ENCODE data around the gene SCYGR2.
A peak's percentile ranks its signal among the peaks of the same experiment; 100 is the strongest.

The SCYGR2 gene

GRCh38 chr2:227612546-227613271, 14.0 kb downstream of the SCYGR2 start:
- DNase-seq (ENCODE audit: low spot score), result no peak

DNA sequence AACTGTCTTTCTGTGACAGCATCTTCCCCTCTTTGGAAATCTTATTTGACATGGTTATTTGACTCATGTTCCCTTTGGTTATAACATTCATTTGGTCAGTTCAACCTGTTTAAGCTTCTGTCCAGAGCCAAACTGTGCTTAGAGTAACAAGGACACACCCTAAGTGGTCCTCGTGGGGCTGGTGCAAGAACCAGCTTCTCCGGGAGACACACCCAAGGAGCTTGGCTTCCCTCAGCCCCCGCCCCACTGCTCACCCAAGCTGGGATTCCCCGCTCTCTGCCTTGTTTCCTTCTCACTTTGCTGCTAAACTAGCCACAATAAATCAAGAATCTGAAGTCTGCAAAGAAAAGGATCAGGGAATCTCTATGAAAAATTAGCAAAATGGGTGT, 14.6 kb downstream of the SCYGR2 start:
- DNase-seq (ENCODE audit: low spot score), result no peak

DNA sequence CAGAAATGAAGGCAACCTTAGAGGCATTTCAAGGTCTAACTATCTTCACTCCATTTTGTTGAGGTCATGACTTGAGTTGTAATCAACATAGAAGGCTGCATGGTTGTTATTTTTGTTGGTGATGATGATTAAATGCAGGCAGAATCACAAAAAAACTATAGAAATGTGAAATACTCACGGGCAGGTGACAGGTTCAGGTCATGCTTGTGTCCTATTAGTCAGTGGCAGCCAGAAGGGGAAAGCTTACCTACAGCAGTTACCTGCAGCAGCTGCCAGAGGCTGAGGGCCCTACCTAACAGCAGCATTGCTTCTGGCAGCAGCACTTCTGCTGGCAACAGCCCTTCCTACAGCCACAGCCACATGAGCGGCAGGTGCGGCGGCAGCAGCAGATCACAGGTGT, 15.6 kb downstream of the SCYGR2 start:
- no peak for DNase-seq (ENCODE audit: low spot score)

- DNase-seq (ENCODE audit: low spot score), result no peak
These were observed 16.0 kb downstream of the SCYGR2 start, which contains the start of gene SCYGR3 for GRCh38 chr2:227614740-227615139. Gene SCYGR3, minus strand, starts transcription at chr2:227614840. Its CDS starts 0 bp downstream, at chr2:227614840.

GRCh38 chr2:227615181-227615580, 16.5 kb downstream of the SCYGR2 start:
- no peak for DNase-seq (ENCODE audit: low spot score)

DNA sequence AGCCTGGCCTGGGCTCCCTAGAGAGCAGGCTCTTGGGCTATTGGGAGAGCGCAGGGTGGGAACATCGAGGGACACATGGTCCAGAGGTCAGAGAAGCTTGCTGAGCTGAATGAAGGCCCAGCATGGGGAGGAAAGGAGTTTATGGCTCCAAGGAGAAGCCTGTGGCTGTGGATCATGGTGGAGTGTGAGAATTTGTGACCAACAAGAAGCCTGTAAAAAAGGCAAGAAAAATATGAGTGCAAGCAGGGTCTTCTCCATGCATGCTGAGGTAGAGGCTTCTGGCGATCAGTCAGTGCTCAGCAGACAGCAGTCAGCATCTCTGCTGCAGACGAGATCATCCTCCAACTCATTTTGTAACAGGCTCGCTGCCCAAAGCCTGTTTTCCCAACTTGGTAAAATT, 17.2 kb downstream of the SCYGR2 start:
- DNase-seq (ENCODE audit: low spot score), result no peak

GRCh38 chr2:227616631-227617030, 17.9 kb downstream of the SCYGR2 start:
- DNase-seq (ENCODE audit: low spot score), result no peak

DNA sequence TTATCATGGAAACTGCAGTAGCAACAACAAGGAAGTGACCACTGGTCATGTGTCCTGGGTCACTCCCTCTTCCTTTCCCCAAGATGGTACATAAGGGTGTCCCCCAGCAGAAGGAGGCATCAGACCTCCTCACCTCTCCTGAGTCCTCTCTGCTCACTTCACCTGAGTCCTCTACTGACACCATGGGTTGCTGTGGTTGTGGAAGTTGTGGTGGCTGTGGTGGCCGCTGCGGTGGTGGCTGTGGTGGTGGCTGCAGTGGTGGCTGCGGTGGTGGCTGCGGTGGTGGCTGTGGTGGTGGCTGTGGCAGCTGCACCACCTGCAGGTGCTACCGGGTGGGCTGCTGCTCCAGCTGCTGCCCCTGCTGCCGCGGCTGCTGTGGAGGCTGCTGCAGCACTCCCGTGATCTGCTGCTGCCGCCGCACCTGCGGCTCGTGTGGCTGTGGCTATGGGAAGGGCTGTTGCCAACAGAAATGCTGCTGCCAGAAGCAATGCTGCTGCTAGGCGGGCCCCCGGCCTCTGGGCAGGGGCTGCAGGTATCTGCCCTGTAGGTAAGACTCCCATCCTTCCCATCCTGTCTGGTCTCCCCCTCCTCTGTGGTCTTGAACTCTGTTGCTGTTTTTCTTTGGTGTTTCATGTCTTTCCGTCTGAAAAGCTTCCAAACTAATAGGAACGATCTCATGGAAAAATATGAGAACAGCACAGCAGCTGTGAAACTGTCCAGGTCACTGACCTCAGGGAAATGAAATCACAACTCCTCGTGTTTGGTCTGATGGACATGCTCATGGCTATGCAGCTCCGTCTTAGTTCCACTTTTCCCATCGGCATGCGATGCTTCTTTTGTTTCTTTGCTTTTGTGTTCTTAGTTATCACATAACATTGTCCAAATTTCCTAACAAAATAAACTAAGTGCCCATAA, 18.9 kb downstream of the SCYGR2 start, which contains the start of gene SCYGR4:
TSS of gene SCYGR4 (plus strand) at position 183 of the 915 bp plus-strand sequence. CDS start at position 183, 0 bp downstream.
- no peak for DNase-seq (ENCODE audit: low spot score)

- no peak for DNase-seq (ENCODE audit: low spot score)
These were observed 24.5 kb downstream of the SCYGR2 start for GRCh38 chr2:227623226-227623625.

- DNase-seq (ENCODE audit: low spot score), result no peak
These were observed 26.7 kb downstream of the SCYGR2 start for GRCh38 chr2:227625420-227625819.

DNA sequence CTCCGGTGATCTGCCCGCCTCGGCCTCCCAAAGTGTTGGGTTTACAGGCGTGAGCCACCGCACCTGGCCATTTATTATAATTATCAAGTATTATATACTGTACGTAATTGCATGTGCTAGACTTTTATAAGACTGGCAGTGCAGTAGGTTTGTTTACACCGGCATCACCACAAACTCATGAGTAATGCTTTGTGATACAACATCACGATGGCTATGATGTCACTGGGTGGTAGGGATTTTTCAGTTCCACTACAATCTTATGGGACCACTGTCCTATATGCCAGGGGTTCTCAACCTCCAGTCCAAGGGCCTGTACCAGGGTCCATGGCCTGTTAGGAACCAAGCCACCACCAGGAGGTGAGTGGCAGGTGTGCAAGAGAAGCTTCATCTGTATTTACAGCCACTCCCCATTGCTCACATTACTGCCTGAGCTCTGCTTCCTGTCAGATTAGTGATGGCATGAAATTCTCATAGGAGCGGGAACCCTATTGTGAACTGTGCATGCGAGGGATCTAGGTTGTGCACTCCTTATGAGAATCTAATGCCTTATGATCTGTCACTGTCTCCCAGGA, 28.0 kb downstream of the SCYGR2 start:
- DNase-seq (ENCODE audit: low spot score), result no peak

GRCh38 chr2:227627769-227628168, 29.1 kb downstream of the SCYGR2 start:
- no peak for DNase-seq (ENCODE audit: low spot score)

DNA sequence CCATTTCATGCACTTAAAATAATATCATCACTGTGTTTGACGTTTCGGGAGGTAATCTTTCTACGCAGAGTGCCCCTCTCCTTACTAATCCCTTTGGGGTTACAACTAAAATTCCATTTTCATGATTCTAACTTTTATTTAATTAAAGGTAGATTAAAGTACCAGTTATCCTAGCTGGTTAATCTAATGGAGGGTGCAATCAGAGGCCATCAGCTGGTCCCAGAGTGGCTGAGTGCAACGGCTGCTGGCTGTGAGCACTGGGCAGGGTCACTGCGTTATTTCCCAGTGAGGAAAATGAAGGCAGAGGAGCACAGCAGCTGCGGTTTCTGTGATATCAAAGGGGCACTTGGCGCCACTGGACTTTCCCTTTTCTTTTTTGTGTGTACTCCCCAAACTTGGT, 30.7 kb downstream of the SCYGR2 start:
- no peak for DNase-seq (ENCODE audit: low spot score)

DNA sequence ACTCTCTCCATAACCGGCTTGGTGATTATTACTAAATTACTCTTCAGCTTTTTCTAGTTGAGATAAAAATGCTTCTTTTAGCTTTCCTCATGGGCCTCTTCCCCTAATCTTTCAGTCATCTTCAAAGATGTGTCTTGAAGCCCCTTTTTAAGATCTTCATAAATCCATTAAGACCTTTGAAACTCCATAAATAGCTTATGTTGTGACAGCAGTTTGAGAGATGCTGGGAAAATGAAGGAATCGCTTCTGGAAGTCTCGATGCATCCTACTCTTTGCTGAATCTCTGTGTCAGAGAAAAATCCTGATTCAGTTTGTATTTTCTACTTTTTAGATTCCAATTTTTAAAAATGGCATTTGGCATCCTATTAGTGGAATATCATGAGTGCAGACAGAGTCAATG, 31.6 kb downstream of the SCYGR2 start:
- DNase-seq (ENCODE audit: low spot score), result no peak

DNA sequence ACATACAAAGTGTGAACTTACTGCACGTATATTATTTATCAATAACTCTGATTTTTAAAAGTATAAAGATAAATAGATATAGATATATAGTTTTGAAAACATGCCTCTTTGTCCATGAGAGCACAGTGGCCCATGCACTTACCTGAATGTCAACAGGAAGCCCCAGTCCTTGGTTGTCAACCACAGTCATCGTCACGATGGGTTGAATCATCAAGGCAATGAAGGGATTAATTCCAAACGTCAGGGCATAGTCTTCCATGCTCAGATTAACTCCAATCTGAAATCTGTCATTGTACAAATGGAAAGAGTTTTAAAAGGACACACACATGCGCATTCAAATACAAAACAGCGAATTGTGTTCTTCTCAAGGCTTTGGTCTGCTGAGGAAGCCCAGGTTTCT, 34.1 kb downstream of the SCYGR2 start:
- DNase-seq (ENCODE audit: low spot score), result no peak

DNA sequence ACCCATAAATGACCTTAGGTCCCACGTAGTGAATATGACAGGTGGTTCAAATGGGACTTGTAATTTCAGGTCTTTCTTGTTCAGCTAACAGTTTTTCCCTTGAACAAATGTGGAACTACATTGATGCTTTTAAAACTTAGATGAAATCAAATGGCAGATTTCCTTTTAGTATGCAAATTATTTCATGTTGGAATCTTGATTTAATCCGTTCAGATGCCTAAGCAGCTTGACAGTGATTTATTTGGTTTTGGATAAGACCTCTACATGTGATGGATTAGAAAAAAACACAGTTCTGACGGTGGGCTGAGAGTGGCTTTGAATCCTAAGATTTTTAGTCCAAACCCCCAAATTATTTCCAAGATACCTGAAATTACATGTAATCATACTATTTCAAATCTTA, 35.5 kb downstream of the SCYGR2 start:
- DNase-seq (ENCODE audit: low spot score), result no peak

DNA sequence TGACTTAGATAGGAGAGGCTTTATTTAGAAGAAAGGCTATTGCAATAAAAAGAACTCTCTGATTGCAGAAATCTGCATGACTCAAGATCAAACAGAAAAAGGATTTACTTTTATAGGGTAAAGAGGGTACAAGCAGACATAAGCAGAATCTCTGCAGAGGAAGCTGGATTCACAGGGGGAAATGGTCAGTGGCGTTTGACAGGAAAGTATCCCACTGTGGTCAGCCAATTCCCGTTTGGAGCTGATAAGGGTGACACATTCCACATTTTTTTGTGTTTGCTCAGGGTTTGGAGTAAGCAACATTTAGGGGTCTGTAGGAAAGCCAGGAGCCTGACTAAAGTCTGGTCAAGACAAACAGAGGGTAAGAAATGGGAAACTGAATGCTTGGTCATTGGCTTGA, 44.0 kb downstream of the SCYGR2 start:
- no peak for DNase-seq (ENCODE audit: low spot score)

DNA sequence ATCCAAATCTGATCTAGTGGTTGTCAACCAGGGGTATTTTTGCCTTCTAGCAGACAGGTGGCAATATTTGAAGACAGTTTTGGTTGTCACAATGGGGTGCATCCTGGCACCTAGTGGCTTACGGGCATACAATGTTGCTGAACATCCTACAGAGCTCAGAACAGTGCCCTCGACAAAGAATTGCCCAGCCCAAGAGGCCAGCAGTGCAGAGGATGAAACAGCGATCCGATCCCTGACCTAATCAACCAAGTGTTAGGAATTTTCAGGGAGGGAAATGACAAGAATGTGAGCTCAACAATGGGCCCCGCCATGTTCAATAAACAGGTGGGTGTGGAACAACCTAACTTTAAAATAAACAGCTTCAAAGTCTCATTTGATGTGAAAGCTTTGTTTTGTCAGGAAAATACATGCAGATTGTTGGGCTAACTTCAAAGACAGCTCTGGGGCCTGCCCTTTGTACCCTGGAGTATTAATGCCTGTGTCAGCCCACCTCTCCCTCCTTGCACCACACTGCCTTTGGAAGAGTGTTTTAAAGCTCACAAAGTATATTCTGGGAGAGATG, 45.4 kb downstream of the SCYGR2 start:
- DNase-seq (ENCODE audit: low spot score), result peak; percentile 1
